Spleen (tissue), 7 donors: ENCODE results near the gene TMEM170A.

Experiments
- POLR2A ChIP-seq, 3 donors: fragments of 450-650 bp; IDR thresholded peaks; one replicate each; pipeline ENCODE4 v1.5.1; 2017; ENCODE audit warnings: antibody characterized with exemption in 3 of 3, mild to moderate bottlenecking in 1 of 3
- POLR2AphosphoS5 ChIP-seq, 3 donors: sonication (generic); formaldehyde crosslinking; IDR thresholded peaks; one replicate each; pipeline ENCODE4 v1.5.1; 2017; ENCODE audit warnings: antibody characterized with exemption in 3 of 3
- TF ChIP-seq, protein P1 (sequence below), 11 experiments: fragments of 200-600 bp in 7 of 11; fragments of 450-650 bp in 4 of 11; sonication (generic) in 4 of 11; IDR thresholded peaks in 8 of 11; conservative IDR thresholded peaks in 3 of 11; 1 replicate in 7 of 11; 2 replicates in 4 of 11; pipeline versions ENCODE4 v1.4.0 to v1.8.0; 2016 to 2021; ENCODE audit warnings: antibody characterized with exemption in 11 of 11, inconsistent platforms in 4 of 11, mild to moderate bottlenecking in 1 of 11
- donor health status: DM: no; HTN: no; CAD: no; lungs with moderate emphysema.
- donor health status: DM: no; HTN: no; CAD: no.
- donor health status: DM: no; HTN: no; CAD: no.

DNA sequence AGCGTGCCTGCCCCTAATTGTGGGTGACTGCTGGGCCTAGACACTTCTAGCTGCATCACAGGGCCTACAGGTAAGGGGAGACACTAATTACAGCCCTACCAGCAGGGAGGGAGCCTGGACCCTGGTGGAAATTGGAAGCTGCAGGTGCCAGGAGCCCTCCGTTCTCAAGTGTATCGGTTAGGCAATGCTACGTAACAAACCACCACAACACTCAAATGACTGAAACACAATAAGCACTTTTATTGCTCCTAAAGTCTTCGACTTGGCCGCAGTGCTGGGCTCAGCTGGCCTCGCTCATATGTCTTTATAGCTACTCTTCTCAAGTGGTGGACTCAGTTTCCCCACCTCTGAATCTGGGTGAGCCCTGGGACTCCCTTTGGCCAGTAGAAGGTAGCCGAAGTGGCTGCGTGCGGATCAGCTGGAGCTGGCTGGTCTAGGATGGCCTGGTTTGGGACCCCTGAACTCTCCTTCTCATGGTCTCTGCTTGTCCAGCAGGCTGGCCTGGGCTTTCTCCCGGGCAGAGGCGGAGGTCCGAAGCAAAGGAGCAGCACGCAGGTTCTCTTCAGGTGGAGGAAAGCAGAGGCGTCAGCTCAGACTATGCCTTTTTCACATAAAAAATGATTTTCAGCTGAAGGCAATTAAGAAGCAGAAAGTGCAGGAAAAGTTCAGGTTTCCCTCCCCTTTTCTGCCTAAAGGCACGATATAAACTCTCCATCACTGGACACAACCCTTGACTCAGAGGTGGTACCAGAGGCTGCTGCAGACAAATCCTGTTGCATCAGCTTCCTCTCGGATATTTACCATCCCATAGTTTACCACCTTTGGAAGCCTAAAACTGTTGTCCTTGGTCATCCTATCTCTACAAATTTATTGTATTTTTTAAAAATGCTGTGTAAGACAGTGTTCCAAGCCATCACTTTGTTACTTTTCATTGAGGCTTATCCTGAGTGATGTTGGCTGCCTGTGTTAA is 8.7 kb upstream of the TMEM170A start:
- TF ChIP-seq, protein P1, sequence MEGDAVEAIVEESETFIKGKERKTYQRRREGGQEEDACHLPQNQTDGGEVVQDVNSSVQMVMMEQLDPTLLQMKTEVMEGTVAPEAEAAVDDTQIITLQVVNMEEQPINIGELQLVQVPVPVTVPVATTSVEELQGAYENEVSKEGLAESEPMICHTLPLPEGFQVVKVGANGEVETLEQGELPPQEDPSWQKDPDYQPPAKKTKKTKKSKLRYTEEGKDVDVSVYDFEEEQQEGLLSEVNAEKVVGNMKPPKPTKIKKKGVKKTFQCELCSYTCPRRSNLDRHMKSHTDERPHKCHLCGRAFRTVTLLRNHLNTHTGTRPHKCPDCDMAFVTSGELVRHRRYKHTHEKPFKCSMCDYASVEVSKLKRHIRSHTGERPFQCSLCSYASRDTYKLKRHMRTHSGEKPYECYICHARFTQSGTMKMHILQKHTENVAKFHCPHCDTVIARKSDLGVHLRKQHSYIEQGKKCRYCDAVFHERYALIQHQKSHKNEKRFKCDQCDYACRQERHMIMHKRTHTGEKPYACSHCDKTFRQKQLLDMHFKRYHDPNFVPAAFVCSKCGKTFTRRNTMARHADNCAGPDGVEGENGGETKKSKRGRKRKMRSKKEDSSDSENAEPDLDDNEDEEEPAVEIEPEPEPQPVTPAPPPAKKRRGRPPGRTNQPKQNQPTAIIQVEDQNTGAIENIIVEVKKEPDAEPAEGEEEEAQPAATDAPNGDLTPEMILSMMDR (IDR thresholded peaks at IDR 0.05 in 8 of 11, conservative IDR thresholded peaks at IDR 0.05 in 3 of 11): no peak
- TF ChIP-seq POLR2A (IDR thresholded peaks at IDR 0.05) (no peak), POLR2AphosphoS5 (IDR thresholded peaks at IDR 0.05) (no peak)
